GM18508 (cell line): ENCODE measurements around the gene SYTL5.
"Not testable (repeated sequence)": the region's sequence is repeated elsewhere in the genome, so short reads cannot be mapped to it uniquely, and the experiment has no call there.

Experiments
- ATAC-seq: cut with Tn5 transposase; IDR thresholded peaks from one replicate; pipeline ENCODE4 v1.9.1; 2021; ENCODE audit warnings: moderate number of reproducible peaks; ENCODE audit not compliant: insufficient read depth, unreplicated experiment

Gene SYTL5

DNA sequence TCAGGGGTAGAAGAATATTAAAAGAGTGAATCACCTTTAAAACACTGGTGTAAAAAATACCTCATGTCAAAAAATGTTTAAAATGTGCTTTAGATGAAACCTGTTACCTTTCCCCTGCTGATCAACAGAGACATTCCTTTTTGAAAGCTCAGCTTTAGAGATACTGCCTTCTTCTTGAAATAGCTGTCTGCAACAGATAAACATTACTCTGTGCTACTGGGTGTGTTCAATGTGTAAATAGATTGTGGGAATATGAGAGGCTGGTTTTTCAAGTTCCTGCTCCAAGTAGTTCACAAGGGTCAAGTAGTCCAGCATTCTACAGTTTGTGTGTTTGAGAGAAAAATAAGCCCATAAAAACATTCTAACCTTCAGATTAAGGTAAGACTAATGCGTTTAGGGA, at the start of gene SYTL5:
Gene SYTL5 (plus strand): TSS at position 263 of the 400 bp plus-strand sequence. CDS start 27,337 bp downstream, outside the sequence.
- no peak for ATAC-seq

DNA sequence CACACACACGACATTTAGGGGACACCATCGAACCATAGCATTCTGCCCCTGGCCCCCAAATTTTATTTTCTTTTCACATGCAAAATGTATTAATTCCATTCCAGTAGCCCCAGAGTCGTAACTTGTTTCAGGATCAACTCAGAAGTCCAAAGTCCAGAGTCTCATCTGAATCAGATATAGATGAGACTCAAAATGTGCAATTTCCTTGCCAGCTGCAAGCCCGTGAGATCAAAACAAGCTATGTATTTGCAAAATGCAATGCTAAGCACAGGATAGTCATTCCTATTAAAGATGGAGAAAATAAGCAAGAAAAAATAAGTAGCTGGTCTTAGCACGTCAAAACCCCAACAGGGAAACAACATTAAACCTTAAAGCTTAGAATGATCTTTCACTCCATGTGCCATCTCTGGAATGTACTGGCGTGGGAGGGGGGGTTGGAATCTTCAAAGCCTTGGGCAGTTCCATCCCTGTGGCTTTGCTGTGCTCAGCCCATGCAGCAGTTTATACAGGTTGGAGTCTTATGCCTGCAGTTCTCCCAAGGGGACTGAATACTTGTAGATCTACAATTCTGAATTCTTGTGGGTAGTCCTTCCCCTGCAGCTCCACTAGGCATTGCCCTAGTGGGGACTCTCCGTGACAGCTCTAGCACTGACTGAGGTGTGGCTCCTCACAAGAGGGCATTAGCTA, 47.7 kb upstream of the SYTL5 start:
- no peak for ATAC-seq

DNA sequence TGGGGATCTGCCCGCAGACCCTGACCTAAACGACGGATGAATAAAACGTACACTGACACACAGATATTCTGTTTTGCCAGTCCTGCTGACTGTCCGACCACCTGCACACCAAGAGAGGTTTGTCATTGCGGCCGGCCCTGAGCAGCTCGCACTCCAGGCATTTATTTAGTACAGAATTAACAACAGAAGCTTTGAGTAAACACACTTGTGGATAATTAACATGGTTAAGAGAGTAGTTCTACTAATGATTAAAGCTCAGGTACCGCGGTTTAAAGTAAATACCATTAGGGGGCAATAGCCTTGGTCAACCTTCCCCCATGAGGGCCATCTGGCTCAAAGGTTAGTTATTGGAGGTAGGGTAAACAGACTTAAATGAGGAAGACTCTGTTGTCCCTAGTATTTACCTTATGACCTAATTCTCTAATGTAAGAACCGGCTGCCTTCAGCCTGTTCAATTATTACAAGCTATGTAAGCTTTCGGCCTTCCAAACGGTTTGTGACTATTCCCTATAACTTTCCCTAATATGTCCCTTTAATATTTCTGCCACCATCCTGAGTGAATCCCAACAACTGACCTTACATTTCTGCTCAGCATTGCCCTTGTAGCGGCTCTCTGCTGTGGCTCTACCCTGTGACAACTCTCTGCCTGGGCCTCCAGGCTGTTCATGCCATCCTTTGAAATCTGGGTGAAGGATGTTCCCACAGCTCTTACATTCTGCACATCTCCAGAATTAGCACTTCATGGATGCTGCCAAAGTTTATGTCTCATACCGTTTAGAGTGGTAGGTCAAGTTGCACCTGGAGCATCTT, 46.9 kb upstream of the SYTL5 start:
- no peak for ATAC-seq

DNA sequence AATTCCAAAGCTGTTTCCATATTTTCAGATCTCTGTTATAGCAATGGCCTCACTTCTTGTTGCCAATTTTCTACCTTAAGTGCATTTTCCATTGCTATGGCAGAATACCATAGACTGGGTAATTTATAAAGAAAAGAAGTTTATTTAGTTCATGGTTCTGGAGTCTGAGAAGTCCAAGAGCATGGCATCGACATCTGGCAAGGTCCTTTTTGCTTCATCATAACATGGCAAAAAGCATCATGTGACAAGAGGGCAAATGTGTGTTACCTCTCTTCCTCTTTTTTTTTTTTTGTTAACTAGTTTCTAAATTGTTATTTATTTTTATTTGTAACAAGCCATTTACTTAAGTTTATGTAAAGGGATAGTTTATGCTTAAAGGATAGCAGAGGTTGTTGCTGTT, 45.2 kb upstream of the SYTL5 start:
- ATAC-seq = no peak

DNA sequence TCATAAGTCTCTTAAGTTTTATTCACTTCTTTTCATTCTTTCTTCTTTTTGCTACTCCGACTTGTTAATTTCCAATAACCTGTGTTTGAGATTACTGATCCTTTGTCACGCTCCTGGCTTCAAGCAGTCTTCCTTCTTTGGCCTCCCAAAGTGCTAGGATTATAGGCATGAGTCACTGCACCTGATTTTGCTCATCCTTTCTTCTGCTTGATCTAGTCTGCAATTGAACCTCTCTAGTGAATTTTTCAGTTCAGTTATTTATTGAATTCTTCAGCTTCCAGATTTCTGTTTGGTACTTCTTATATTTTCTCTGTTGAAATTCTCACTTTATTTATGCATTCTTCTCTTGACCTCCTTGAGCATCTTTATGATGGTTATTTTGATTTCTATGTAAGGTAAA, 38.6 kb upstream of the SYTL5 start:
- no peak for ATAC-seq

DNA sequence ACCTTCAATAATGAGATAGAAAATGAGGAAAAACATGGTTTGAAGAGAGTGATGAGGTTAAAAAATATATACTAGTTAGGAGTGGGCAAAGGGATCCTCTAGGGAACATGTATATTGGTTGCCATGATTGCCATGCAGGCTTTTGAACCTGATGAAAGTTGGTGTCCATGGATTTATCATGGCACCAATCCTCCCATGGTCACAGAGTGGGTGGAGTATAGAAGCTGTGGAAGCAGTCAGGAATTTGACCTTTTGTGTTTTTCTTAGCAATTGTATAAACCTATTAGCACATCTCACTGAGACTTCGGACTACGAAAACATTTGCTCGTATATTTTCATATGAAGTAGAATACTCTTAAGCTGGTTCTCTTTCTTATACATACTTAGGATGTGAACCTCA, 30.9 kb upstream of the SYTL5 start:
- no peak for ATAC-seq

DNA sequence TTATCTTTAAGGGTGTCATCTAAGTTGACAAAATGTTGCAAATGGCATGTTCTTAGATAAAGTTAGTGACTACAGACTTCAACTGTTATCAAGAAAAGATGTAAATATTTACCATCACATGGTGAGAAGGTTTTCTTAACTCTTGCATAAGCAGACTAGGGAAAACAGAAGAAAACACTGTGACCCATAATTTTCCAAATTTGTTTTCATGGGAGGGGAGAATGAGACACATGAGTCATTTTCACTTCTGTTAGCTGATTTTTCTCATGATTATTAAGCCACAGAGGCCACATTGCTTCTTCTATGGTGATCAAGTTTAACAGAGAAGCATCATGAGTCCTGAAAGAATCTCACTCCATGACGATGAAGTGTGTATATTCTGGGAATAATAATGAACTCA, 30.2 kb upstream of the SYTL5 start:
- ATAC-seq = no peak

DNA sequence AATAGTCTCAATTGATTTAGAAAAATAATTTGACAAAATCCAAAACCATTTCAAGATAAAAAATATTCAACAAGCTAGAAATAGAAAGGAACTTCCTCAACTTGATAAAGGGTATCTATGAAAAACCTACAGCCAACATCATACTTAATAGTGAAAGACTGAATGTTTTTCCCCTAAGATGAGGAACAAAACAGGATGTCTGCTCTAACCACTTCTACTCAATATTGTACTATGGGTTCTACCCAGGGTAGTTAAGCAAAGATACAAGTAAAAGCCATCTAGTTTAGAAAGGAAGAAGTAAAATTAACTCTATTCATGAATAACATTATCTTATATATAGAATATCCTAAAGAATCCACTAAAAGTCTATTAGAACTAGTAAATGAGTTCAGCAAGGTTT, 21.5 kb upstream of the SYTL5 start:
- ATAC-seq = no peak

DNA sequence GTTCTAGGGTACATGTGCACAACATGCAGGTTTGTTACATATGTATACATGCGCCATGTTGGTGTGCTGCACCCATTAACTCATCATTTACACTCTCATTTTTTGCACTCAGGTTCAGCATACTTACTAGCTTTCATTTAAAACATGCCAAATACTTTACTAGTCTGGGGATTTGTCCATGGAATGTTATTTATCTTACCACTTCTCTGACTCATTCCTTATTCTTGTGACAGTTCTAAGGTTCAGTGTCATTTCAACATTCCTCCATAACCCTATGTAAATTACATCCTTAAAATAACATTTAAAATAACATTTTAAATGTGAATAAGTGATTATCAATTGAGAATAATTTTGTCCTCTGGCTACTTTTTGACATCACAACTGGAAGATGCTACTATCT, 19.5 kb upstream of the SYTL5 start:
- no peak for ATAC-seq

DNA sequence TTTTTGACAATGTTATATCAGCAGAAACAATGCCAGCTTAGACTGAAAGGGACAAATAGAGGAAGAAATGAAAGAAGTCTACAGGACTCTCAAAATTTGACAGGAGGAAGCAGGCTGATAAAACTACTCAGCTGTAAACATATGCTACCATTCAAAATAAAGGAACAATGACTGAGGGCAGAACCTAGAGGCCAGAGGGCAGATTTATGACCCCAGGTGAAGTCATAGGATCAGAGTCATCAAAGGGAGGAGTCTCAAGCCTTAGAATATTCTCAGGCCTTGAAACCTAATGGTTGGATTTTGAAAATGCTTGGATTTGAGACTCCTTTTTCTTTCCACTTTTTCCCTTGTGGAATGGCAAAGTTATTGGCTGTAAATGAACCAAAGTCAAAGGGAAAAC, 17.0 kb upstream of the SYTL5 start:
- no peak for ATAC-seq

DNA sequence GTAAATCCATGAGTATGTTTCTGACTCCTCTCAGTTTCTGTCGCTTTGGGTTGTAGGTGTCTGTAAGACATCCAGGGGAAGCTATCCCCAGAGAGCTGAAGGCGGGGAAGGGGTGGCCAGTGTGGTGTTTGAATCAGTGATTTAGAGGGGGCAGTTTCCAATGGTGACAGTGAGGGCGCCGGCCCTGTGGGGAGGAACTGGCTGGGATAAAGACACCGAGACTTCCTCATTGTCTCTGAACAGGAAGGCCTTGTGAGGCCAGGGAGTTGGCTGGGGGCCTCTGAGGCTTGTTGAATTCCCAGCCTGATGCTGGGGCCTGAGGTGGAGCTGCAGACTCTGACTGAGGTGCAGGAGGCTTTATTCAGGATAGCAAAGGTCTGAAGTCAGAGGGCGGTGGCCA, 15.1 kb upstream of the SYTL5 start:
- not testable (repeated sequence) for ATAC-seq

DNA sequence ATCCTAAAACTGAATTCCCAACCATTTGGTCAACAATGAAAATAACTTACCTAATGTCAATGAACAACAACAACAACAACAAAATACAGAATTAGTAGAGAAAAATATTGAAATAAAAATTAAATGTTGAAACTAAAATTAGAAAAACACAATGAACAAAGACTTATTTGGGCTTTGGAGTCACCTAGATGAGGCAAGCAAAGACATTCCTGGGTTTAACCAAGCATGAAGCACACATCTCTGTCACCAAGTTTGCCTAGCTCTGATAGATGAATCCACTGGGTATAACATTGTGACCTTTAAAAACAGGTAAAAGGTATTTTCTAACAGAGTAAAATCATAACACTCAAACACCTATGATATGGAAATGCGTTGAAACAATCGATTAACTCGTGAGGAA, 13.2 kb upstream of the SYTL5 start:
- no peak for ATAC-seq

DNA sequence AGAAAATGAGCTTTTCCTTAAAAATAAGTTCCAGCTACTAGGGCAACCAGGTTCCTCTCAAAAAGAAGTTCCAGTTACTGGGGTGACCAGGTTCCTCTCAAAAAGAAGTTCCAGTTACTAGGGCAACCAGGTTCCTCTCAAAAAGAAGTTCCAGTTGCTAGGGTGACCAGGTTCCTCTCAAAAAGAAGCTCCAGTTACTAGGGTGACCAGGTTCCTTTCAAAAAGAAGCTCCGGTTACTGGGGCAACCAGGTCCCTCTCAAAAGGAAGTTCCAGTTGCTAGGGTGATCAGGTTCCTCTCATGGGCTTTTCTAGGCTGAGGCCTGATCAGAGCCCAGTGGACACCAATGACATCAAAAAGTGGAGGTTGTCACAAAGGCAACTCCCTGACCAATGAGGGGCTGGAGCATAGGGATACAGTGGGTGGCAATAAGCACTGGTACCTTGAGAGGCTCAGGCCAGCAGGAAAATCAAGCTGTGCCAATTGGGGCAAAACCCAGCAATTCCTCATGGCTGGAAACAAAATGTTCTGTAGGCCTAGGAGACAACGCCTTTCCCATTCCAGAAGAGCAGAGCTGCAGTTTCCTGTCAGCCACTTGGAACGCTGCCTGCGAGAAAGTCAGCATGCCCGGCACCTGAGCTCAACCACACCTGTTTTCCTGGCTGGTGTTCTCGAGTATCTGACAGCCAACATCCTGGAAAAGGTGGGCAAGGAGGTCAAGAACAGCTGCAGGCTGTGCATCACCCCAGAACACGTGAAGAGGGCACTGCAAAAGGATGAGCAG, 12.3 kb upstream of the SYTL5 start:
- ATAC-seq = no peak

DNA sequence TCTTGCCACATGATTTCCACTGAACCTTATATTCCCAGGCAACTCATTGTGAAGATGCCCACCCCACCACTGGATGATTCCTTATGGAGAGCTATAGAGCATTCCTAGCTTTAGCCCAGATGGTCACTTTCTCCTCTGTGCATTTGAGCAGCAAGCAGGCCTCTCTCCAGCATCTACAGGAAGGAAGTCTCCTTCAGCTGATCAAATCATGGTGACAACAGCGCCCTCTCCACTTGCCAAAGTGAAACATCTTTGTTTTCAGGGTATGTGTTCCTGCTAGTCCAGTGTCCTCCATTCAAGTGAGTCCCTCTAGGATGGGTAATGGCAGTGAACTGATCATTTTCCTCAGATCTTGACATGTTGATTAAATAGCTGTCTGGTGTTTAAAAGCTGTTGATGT, 10.9 kb upstream of the SYTL5 start:
- ATAC-seq = no peak

DNA sequence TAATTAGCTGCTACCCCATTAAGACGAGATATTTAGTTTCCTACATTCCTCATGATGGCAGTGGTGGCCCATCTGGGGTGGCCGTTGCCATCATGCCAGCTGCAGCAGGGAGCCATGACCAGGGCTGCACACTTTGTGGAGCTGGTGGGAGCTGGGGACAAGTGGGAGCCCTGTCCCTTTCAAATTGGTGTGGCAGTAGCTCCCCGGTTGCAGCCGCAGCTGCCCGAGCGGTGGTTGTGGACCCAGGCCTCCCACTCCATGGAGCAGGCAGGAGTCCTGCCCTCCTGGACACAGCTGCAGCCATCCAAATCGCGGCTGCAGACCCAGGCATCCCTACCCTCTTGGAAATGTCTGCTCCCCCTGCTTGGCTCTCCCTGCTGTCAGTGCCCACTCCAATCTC, 9.3 kb upstream of the SYTL5 start:
- no peak for ATAC-seq

DNA sequence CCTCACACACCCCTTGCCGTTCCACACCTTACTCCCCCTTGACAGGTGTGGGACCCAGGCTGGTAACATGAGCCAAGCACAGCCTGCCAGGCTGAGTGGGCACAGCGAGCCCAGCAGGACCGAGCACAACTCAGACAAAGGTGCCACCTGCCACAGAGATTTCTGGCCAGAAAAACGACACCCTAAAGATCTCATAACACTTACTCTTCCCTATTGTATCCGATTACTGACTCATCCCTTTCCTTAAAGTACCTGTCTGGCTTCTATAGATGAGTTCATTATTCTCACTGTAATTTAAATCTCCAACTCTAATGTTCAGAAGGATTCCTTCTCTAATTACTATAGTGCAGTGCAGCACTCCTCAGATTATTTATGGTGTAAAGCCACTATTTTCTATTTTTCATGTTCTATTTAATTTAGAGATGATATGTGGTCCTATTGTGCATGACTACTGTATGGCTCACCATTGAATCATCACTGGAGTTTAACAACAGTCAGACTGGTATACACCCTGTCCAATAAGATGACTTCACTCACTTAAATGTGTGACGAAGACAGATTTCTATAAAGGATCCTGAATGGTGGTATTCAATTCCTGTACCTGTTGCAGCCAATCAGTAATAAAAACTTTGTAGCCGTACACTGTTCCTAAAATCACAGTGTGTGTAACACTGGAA, 7.6 kb upstream of the SYTL5 start:
- ATAC-seq = no peak

DNA sequence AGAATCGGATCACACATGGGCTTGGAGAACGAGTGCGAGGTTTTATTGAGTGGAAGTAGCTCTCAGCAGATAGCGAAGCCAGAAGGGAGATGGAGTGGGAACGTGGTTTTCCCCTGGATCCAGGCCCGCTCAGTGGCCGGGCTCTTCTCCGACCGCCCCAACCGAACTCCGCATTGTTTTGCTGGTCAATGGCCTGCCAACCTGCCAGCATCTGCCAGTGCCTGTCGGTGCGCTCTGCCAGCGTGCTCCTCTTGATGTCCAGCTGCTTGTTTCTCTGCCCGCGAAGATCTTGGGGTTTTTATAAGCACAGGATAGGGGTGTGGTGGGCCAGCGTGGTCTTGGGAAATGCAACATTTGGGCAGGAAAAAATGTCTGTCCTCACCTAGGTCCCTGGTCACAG, 5.6 kb upstream of the SYTL5 start:
- no peak for ATAC-seq

DNA sequence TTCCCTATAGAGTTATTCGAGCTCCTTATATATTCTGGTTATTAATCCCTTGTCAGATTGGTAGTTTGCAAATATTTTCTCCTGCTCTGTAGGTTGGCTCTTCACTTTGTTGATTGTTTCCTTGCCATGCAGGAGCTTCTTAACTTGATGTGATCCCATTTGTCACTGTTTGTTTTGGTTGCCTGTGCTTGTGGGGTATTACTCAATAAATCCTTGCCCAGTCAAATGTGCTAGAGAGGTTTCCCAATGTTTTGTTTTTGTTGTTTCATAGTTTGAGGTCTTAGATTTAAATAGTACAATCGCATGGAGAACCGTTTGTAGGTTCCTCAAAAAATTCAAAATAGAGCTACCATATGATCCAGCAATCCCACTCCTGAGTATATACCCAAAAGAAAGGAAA, 2.3 kb upstream of the SYTL5 start:
- no peak for ATAC-seq

DNA sequence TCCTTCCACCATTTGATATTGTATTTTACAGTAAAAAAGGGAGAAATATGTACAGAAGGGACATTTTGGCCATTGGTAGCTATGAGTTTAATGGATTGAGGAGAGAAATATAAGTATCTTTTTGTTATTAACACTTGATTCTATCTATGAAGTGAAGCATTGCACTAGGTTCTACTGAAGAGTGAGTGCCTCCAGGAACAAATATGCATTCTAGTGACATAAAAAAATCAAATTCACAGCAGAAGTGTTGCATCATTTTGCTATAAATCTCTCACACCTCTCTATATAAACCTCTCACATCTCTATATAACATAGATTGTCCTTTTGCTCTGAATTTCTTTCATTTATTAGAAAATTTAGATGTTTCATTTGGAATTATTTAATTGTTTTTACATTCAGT, 425 bp downstream of the SYTL5 start:
- ATAC-seq = no peak

DNA sequence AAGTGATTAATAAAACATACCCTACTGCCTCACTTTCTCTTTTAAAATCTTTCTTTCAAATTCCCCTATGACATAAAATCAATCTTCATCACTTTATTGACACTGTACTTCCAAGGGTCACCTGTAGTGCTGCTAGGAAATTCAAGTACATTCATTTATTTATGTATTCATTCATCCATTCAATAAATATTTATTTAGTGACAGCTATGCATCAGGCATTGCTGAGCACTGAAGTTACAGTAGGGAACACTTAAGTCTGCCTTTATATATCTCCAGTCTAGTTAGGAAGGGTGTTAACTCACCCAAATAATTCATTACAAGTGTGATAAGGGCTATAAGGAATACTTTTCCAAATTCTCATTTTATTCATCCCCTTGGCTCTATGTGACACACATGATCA, 2.3 kb downstream of the SYTL5 start:
- no peak for ATAC-seq

DNA sequence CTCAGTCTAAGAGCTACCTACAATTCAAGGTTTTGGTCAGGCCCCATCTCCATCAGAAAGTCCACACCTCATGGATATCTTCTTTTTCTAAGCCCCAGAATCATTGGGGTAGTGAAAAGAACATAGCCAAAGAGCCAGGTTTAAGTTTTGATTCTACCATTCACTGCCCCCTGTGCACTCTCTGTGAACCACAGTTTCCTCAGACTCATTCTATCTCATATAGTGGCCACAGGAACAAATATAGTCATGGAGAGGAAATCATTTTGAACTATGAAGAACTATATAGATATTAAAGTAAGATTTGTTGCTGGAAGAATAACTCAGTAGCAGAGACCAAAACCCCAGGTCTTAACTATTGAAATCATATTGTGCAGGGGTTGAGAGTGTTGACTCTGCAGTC, 3.3 kb downstream of the SYTL5 start:
- no peak for ATAC-seq
